GM23248 (cell line): Measurements from ENCODE around the gene ACIN1.

Experiments
- EZH2 ChIP-seq: fragments of 200-600 bp; sonication (generic); IDR thresholded peaks from 2 replicates; pipeline ENCODE4 v1.6.1; 2018; ENCODE audit warnings: antibody characterized with exemption, mild to moderate bottlenecking; ENCODE audit not compliant: insufficient read depth, poor library complexity, severe bottlenecking
- EZH2phosphoT487 ChIP-seq: fragments of 200-600 bp; sonication (generic); IDR thresholded peaks from 2 replicates; pipeline ENCODE4 v1.6.1; 2018; ENCODE audit warnings: antibody characterized with exemption, moderate library complexity, mild to moderate bottlenecking, low read depth; ENCODE audit not compliant: insufficient read depth

DNA sequence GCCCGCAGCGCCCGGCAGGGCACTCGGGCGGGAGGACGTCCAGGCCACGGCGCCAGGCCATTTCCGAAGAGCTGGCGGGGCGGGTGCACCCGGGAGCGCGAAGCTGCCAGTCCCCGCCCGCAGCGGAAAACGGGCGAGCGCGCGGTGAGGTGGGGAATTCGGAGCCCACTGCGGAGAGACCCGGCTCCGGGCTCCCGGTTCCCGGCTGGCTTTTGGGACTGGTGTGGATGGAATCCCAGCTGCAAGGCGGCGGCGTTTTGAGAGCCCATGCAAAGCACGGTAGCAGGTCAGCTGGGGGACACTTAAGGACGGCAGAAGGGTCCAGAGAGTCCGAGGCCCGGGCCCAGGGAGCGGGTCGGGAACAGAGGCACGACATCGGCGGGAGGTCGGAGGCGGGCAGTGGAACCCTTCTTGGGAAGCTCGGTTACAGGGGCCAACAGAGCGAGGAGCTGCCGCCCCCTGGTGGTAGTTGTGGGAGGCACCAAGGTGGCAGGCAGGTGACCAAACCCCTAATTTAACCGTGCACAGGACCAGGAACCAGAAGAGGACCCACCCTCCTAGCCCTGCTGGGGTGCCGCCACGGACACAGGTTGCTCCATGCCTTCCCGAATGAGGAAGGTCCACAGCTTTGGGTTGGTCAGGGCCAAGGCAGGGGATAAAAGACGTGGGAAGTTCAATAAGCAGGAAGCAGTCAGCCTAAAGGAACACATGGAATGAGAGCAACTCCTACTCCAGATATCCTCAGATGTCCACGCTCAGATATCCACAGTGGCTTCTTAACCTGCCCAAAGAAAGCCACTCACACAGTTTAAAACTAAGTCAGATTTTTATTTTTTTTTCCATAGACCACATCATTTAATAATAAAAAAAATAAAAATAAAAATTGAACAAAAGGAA is 36.9 kb downstream of the ACIN1 start:
- TF ChIP-seq EZH2 (no peak), EZH2phosphoT487 (no peak)
